OCI-LY3 (cell line): Measurements from ENCODE around the gene HPD.

Experiments
- H2AFZ ChIP-seq: fragments of 200-600, 300-600 bp; shearing (Covaris generic); 2 replicates; pipeline ENCODE4 v1.6.0; 2014; ENCODE audit warnings: antibody characterized with exemption, low read depth, low read length
- H3K27ac ChIP-seq: fragments of 200-600, 300-600 bp; sonication (generic); 2 replicates; pipeline ENCODE4 v1.5.1; 2014; ENCODE audit warnings: mild to moderate bottlenecking, low read length, moderate library complexity, mixed read lengths
- H3K27me3 ChIP-seq: fragments of 200-600, 300-600 bp; sonication (generic); 2 replicates; pipeline ENCODE4 v1.6.1; 2014; ENCODE audit warnings: low read depth, low read length, mixed read lengths
- H3K36me3 ChIP-seq: fragments of 200-600, 300-600 bp; sonication (generic); replicated peaks from 2 replicates; pipeline ENCODE3; 2014; ENCODE audit warnings: low read depth, low read length, mixed read lengths
- H3K4me1 ChIP-seq: fragments of 300-600, 200-600 bp; sonication (generic); 2 replicates; pipeline ENCODE4 v1.6.1; 2014; ENCODE audit warnings: low read length, mixed read lengths
- H3K4me2 ChIP-seq: fragments of 200-600, 300-600 bp; sonication (generic); 2 replicates; pipeline ENCODE4 v1.6.1; 2014; ENCODE audit warnings: low read length, mixed read lengths
- H3K4me3 ChIP-seq: fragments of 300-600, 200-600 bp; sonication (generic); 2 replicates; pipeline ENCODE4 v1.5.1; 2014; ENCODE audit warnings: antibody characterized with exemption, mild to moderate bottlenecking, low read length, moderate library complexity
- H3K79me2 ChIP-seq: fragments of 300-600, 200-600 bp; shearing (Covaris generic); 2 replicates; pipeline ENCODE4 v1.6.1; 2014; ENCODE audit warnings: mild to moderate bottlenecking, low read length, mixed read lengths
- H3K9ac ChIP-seq: fragments of 300-600, 200-600 bp; shearing (Covaris generic); 2 replicates; pipeline ENCODE4 v1.6.0; 2014; ENCODE audit warnings: mild to moderate bottlenecking, low read length, moderate library complexity
- H3K9me3 ChIP-seq: fragments of 200-600, 300-600 bp; shearing (Covaris generic); 2 replicates; pipeline ENCODE4 v1.6.1; 2014; ENCODE audit warnings: low read length, mixed read lengths; ENCODE audit not compliant: insufficient read depth
- H4K20me1 ChIP-seq: fragments of 200-600, 300-600 bp; sonication (generic); 2 replicates; pipeline ENCODE4 v1.6.1; 2016; ENCODE audit warnings: low read length, mixed read lengths; ENCODE audit not compliant: insufficient read depth
- EZH2phosphoT487 ChIP-seq: fragments of 200-600 bp; shearing (Covaris generic); IDR thresholded peaks from 2 replicates; pipeline ENCODE4 v1.6.1; 2018; ENCODE audit warnings: antibody characterized with exemption, mixed run types, low read depth
- TF ChIP-seq, protein P1 (sequence below): fragments of 200-600, 300-600 bp; sonication (generic); IDR thresholded peaks from 2 replicates; pipeline ENCODE4 v1.5.1; 2014; ENCODE audit warnings: antibody characterized with exemption, low read length, low read depth

HPD gene

GRCh38 chr12:121805171-121806008 lies 53.3 kb downstream of the HPD start:
- TF ChIP-seq EZH2phosphoT487, result no peak
- TF ChIP-seq, protein P1, sequence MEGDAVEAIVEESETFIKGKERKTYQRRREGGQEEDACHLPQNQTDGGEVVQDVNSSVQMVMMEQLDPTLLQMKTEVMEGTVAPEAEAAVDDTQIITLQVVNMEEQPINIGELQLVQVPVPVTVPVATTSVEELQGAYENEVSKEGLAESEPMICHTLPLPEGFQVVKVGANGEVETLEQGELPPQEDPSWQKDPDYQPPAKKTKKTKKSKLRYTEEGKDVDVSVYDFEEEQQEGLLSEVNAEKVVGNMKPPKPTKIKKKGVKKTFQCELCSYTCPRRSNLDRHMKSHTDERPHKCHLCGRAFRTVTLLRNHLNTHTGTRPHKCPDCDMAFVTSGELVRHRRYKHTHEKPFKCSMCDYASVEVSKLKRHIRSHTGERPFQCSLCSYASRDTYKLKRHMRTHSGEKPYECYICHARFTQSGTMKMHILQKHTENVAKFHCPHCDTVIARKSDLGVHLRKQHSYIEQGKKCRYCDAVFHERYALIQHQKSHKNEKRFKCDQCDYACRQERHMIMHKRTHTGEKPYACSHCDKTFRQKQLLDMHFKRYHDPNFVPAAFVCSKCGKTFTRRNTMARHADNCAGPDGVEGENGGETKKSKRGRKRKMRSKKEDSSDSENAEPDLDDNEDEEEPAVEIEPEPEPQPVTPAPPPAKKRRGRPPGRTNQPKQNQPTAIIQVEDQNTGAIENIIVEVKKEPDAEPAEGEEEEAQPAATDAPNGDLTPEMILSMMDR, result no peak
- Histone ChIP-seq H3K36me3 (peaks cover 30% of the 10 kb centered on the region), H3K27ac (peak overlapping the region; percentile 78), H2AFZ (no peak overlapping the region), H3K9me3 (no peaks in the 10 kb centered on the region), H3K9ac (peak overlapping the region; percentile 98), H3K4me1 (peaks cover 35% of the 10 kb centered on the region), H3K4me2 (peak overlapping the region; percentile 98), H3K27me3 (no peaks in the 10 kb centered on the region), H3K79me2 (peaks cover 87% of the 10 kb centered on the region), H3K4me3 (peak overlapping the region; percentile 95), H4K20me1 (peaks cover 13% of the 10 kb centered on the region)

DNA sequence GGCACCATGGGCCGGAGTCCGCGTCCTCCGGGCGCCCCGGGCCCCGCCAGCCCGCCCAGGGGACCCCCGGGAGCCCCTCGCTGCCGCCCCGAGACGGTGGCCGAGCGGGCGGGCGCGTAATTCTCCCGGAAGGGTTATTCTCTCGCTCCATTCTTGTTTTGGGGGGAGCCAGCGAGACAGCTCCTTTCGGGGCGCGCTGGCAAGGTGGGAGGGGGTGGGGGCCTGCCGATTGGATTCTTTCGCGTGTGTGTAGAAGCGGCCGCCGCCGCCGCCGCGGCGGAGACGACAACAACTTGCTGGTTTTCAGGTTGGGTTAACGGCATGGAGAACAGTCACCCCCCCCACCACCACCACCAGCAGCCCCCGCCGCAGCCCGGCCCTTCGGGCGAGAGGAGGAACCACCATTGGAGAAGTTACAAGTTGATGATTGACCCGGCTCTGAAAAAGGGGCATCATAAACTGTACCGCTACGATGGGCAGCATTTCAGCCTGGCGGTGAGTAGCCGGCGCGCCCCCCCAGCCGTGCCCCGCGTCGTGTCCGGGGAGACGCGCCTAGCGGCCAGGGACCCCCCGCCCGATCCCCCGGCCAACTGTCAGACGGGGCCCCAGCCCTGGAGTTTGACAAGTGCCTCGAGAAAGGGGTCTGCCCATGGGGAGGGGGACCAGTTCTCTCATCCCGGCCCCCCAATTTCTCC lies 54.1 kb downstream of the HPD start:
- Histone ChIP-seq H3K4me2 (peak overlapping the region; percentile 98), H3K27ac (peak overlapping the region; percentile 78), H4K20me1 (peaks cover 10% of the 10 kb centered on the region; the same call in 1 of the 2 replicates), H3K36me3 (peaks cover 22% of the 10 kb centered on the region), H3K27me3 (no peaks in the 10 kb centered on the region), H3K9me3 (no peaks in the 10 kb centered on the region), H2AFZ (no peak overlapping the region), H3K9ac (peak overlapping the region; percentile 98), H3K4me3 (peak overlapping the region; percentile 95), H3K79me2 (peaks cover 82% of the 10 kb centered on the region), H3K4me1 (peaks cover 35% of the 10 kb centered on the region)
- TF ChIP-seq, protein P1, result no peak
- no peak for TF ChIP-seq EZH2phosphoT487

GRCh38 chr12:121803861-121804416 lies 54.7 kb downstream of the HPD start, which contains the start of gene SETD1B:
Gene SETD1B, plus strand, starts transcription at chr12:121804009. Its CDS starts 729 bp downstream, at chr12:121804738.
- Histone ChIP-seq H3K27ac (peak within 1 kb of the TSS; percentile 97), H3K36me3 (peaks cover 18% of the 10 kb centered on the region), H2AFZ (peak within 1 kb of the TSS; percentile 55; the same call in 1 of the 2 replicates), H3K4me3 (peak within 1 kb of the TSS; percentile 95), H4K20me1 (peaks cover 14% of the 10 kb centered on the region; the same call in 1 of the 2 replicates), H3K9me3 (no peaks in the 10 kb centered on the region), H3K9ac (peak within 1 kb of the TSS; percentile 98), H3K79me2 (peaks cover 80% of the 10 kb centered on the region), H3K27me3 (no peaks in the 10 kb centered on the region), H3K4me1 (peaks cover 40% of the 10 kb centered on the region), H3K4me2 (peak within 1 kb of the TSS; percentile 98)
- TF ChIP-seq, protein P1, result no peak
- TF ChIP-seq EZH2phosphoT487, result no peak
